K562 (cell line): ENCODE results near the gene ACBD6. TPM values are rescaled to one million over a fixed set of nuclear protein-coding genes. Genes with fewer than 3 reads are reported as not detected.

Experiments
- ADNP ChIP-seq: fragments of 200-800 bp; sonication (Bioruptor generic); IDR thresholded peaks from 2 replicates; pipeline ENCODE4 v1.6.1; 2016; ENCODE audit warnings: missing genetic modification characterization, missing compliant biosample characterization
- ARID3A ChIP-seq: IDR thresholded peaks from 2 replicates; pipeline ENCODE4 v1.6.1; 2012; ENCODE audit warnings: low read depth, low read length, improper control_type of control experiment, borderline replicate concordance
- ATF2 ChIP-seq: sonication (generic); formaldehyde crosslinking; IDR thresholded peaks from 2 replicates; pipeline ENCODE4 v1.8.1; 2022; ENCODE audit warnings: missing genetic modification reagents
- BRF2 ChIP-seq: IDR thresholded peaks from 3 replicates; pipeline ENCODE4 v1.6.1; 2011; ENCODE audit warnings: borderline replicate concordance, mild to moderate bottlenecking; ENCODE audit not compliant: insufficient read length, insufficient read depth
- COPS2 ChIP-seq: fragments of 450-650 bp; conservative IDR thresholded peaks from 2 replicates; pipeline ENCODE4 v1.6.1; 2016; ENCODE audit warnings: mild to moderate bottlenecking, moderate library complexity
- DACH1 ChIP-seq: fragments of 450-650 bp; IDR thresholded peaks from 2 replicates; pipeline ENCODE4 v1.6.1; 2018; ENCODE audit not compliant: partially characterized antibody
- DPF2 ChIP-seq: fragments of 450-650 bp; IDR thresholded peaks from 2 replicates; pipeline ENCODE4 v1.6.1; 2016
- HDGF ChIP-seq: fragments of 450-650 bp; IDR thresholded peaks from 2 replicates; pipeline ENCODE4 v1.6.1; 2016
- HMG20B ChIP-seq: fragments of 250-450 bp; sonication (Bioruptor Pico); IDR thresholded peaks from 2 replicates; pipeline ENCODE4 v1.5.0; 2021; ENCODE audit warnings: mild to moderate bottlenecking
- HOXB6 ChIP-seq: fragments of 250-450 bp; sonication (Bioruptor Pico); IDR thresholded peaks from 2 replicates; pipeline ENCODE4 v1.5.1; 2022; ENCODE audit warnings: mild to moderate bottlenecking, borderline replicate concordance
- KDM1A ChIP-seq, 2 experiments: fragments of 450-650 bp; IDR thresholded peaks; 2 replicates each; pipeline ENCODE4 v1.6.1; 2016; ENCODE audit warnings: mild to moderate bottlenecking in 2 of 2
- MAFG ChIP-seq: fragments of 450-650 bp; conservative IDR thresholded peaks from 2 replicates; pipeline ENCODE4 v1.6.1; 2016; ENCODE audit warnings: missing genetic modification characterization, missing compliant biosample characterization
- MAFK ChIP-seq: IDR thresholded peaks from 2 replicates; pipeline ENCODE4 v1.6.1; 2011; ENCODE audit warnings: low read length, improper control_type of control experiment
- NR3C1 ChIP-seq: sonication (generic); formaldehyde crosslinking; IDR thresholded peaks from 2 replicates; pipeline ENCODE4 v1.8.1; 2022; ENCODE audit warnings: missing genetic modification reagents
- NUFIP1 ChIP-seq: fragments of 450-650 bp; IDR thresholded peaks from 2 replicates; pipeline ENCODE4 v1.6.1; 2018; ENCODE audit not compliant: partially characterized antibody
- POLR2H ChIP-seq: IDR thresholded peaks from 2 replicates; pipeline ENCODE4 v1.6.1; 2016; ENCODE audit warnings: missing genetic modification characterization, low read depth, mild to moderate bottlenecking, control low read depth, missing compliant biosample characterization, moderate library complexity
- PRMT5 ChIP-seq: sonication (generic); formaldehyde crosslinking; IDR thresholded peaks from 2 replicates; pipeline ENCODE4 v1.5.0; 2020; ENCODE audit warnings: missing genetic modification reagents
- RBM25 ChIP-seq: fragments of 200-400 bp; formaldehyde crosslinking; IDR thresholded peaks from 2 replicates; pipeline ENCODE4 v1.6.1; 2018; ENCODE audit warnings: low read length, low read depth, moderate library complexity; ENCODE audit not compliant: severe bottlenecking
- SLC30A9 ChIP-seq: fragments of 250-450 bp; sonication (Bioruptor Pico); IDR thresholded peaks from 2 replicates; pipeline ENCODE4 v1.8.0; 2022; ENCODE audit warnings: mild to moderate bottlenecking, moderate library complexity
- TOE1 ChIP-seq, 2 experiments: fragments of 450-650 bp in 1 of 2; sonication (generic) in 1 of 2; formaldehyde crosslinking in 1 of 2; IDR thresholded peaks; 2 replicates each; pipeline versions ENCODE4 v1.7.1 to v1.8.0; 2016 to 2022; ENCODE audit warnings: borderline replicate concordance in 2 of 2, mild to moderate bottlenecking in 2 of 2, antibody characterized with exemption in 1 of 2, inconsistent platforms in 1 of 2, low read depth in 1 of 2, missing genetic modification reagents in 1 of 2, moderate library complexity in 1 of 2
- ZC3H11A ChIP-seq: IDR thresholded peaks from 2 replicates; pipeline ENCODE4 v1.6.1; 2012; ENCODE audit warnings: low read depth, low read length, improper control_type of control experiment
- ZNF165 ChIP-seq: fragments of 250-450 bp; sonication (Bioruptor Pico); IDR thresholded peaks from 2 replicates; pipeline ENCODE4 v1.4.0; 2020; ENCODE audit warnings: borderline replicate concordance
- ZNF197 ChIP-seq: fragments of 200-800 bp; sonication (Bioruptor generic); IDR thresholded peaks from 2 replicates; pipeline ENCODE4 v1.6.1; 2016; ENCODE audit warnings: low read depth, missing genetic modification characterization, missing compliant biosample characterization
- ZNF24 ChIP-seq: fragments of 450-650 bp; IDR thresholded peaks from 2 replicates; pipeline ENCODE4 v1.6.1; 2016
- ZNF311 ChIP-seq: fragments of 250-450 bp; sonication (Bioruptor Pico); IDR thresholded peaks from 2 replicates; pipeline ENCODE4 v1.4.0; 2020; ENCODE audit warnings: mild to moderate bottlenecking, moderate library complexity
- ZNF316 ChIP-seq: fragments of 450-650 bp; IDR thresholded peaks from 2 replicates; pipeline ENCODE4 v1.6.1; 2016
- ZNF384 ChIP-seq: IDR thresholded peaks from 2 replicates; pipeline ENCODE4 v1.6.1; 2012; ENCODE audit warnings: low read depth, low read length, improper control_type of control experiment
- ZNF511 ChIP-seq: sonication (generic); formaldehyde crosslinking; IDR thresholded peaks from 2 replicates; pipeline ENCODE4 v1.8.0; 2022; ENCODE audit warnings: mild to moderate bottlenecking, missing genetic modification reagents
- polyA plus RNA-seq, 8 experiments: library from polyadenylated mRNA; depleted of rRNA in 4 of 8; stranded (reverse) in 5 of 8; unstranded in 3 of 8; fragments of >200 nt; fragmentation: Nextera tagmentation in 2 of 8; fragmentation: Illumina TruSeq in 1 of 8; extraction: Ambion mirVana in 2 of 8; extraction: Trizol in 1 of 8; gene quantifications; 2 replicates each; pipeline versions ENCODE4 v1.2.1 to v1.2.3, GENCODE V29; 2011 to 2014; ENCODE audit warnings: inconsistent platforms in 1 of 8, missing spikeins in 1 of 8
- total RNA-seq, 7 experiments: library from RNA; depleted of rRNA in 6 of 7; stranded (reverse); fragments of >200 nt in 6 of 7; fragmentation: Illumina TruSeq in 2 of 7; extraction: Trizol in 2 of 7; gene quantifications; 2 replicates each; pipeline versions ENCODE4 v1.2.1 to v1.2.3, GENCODE V29; 2011 to 2021; ENCODE audit warnings: low replicate concordance in 1 of 7

ACBD6 gene
- total and polyA plus RNA-seq, 9 of the 15 experiments (the other 6 are each of a cell fraction or from before 2014, with no cell fraction given), result 16.9 to 107 (median 77.7) TPM

- no peak for TF ChIP-seq HDGF
- TF ChIP-seq NUFIP1, result no peak
- TF ChIP-seq HOXB6 (CRISPR knock-in tag), result no peak
- TF ChIP-seq ZC3H11A, result no peak
- peak; percentile 52; the same call in 1 of the 2 replicates for TF ChIP-seq DPF2
- no peak for TF ChIP-seq TOE1 (IDR thresholded peaks at IDR 0.05; ENCODE audit: borderline replicate concordance)
- no peak for TF ChIP-seq TOE1 (CRISPR knock-in tag; IDR thresholded peaks at IDR 0.05; ENCODE audit: borderline replicate concordance, low read depth)
- no peak for TF ChIP-seq RBM25
- no peak for TF ChIP-seq MAFG
- TF ChIP-seq ADNP (tag), result no peak
- TF ChIP-seq ZNF311, result no peak
- TF ChIP-seq ATF2 (CRISPR knock-in tag), result no peak
- TF ChIP-seq ZNF197 (CRISPR knock-in tag), result no peak
- no peak for TF ChIP-seq ZNF165 (CRISPR knock-in tag)
- no peak for TF ChIP-seq PRMT5 (CRISPR knock-in tag)
- TF ChIP-seq NR3C1 (CRISPR knock-in tag), result no peak
- TF ChIP-seq ZNF384, result peak; percentile 94
- TF ChIP-seq DACH1, result no peak
- no peak for TF ChIP-seq HMG20B (CRISPR knock-in tag)
- no peak for TF ChIP-seq KDM1A (IDR thresholded peaks at IDR 0.05)
- no peak for TF ChIP-seq COPS2
- no peak for TF ChIP-seq BRF2
- TF ChIP-seq ARID3A, result peak; percentile 85; the same call in 1 of the 2 replicates
- no peak for TF ChIP-seq POLR2H (tag)
- TF ChIP-seq MAFK, result no peak
- TF ChIP-seq ZNF316, result no peak
- TF ChIP-seq ZNF24, result no peak
- TF ChIP-seq ZNF511, result no peak
- TF ChIP-seq SLC30A9 (CRISPR knock-in tag), result no peak
These were observed 213.4 kb downstream of the ACBD6 start (continued) for GRCh38 chr1:180288940-180289339.
